Measurements from ENCODE around the gene MAPK14.
"Not testable (repeated sequence)": the region's sequence is repeated elsewhere in the genome, so short reads cannot be mapped to it uniquely, and the experiment has no call there.

Gene MAPK14

DNA sequence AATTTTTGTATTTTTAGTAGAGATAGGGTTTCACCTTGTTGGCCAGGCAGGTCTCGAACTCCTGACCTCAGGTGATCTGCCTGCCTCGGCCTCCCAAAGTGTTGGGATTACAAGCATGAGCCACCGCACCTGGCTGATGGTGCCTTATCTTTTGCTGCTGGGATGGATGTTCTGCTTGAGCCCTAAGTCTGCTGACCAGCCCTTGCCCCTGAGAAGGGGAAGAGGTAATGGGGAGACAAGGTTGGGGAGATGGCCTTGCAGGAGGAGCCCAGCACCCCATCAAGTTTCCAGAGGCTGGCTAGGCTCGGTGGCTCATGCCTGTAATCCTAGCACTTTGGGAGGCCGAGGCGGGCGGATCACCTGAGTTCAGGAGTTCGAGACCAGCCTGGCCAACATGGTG, 96.7 kb downstream of the MAPK14 start:
- DNase-seq = not testable (repeated sequence)

DNA sequence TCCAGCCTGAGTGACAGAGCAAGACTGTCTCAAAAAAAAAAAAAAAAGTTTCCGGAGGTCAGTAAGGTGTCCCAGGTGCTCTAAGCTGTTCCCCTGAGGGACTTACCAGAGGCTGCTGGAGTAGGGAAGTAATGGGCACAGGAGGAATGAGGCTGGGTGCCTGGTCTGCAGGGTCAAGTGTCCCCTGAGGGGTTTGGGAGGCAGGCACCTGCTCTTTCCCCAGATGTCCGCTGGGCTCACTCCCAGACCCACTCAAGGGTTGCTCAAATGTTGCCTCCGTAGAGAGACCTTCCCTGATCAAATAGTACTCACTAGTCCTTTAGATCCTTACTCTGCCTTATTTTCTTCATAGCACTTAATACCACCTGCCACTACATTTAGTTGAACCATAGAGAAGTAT, 97.3 kb downstream of the MAPK14 start:
- no peak for DNase-seq

DNA sequence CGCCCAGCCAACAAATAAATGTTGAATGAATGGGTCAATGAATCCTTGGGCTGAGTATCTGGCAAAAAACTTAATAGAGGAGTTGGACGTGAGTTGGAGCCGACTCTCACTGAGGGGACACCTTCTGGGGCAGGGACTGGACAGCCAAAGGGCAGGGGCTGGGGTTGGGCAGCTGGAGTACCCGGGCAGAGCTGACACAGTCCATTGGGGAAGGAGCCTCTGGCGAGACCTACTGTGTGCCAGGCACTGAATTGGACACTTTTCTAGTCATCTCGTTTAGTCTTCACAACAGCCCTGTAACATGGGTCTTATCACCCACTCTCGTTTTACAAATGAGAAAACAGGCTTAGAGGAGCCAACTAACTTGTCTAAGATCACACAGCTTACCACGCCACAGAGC, 98.0 kb downstream of the MAPK14 start:
- no peak for DNase-seq

DNA sequence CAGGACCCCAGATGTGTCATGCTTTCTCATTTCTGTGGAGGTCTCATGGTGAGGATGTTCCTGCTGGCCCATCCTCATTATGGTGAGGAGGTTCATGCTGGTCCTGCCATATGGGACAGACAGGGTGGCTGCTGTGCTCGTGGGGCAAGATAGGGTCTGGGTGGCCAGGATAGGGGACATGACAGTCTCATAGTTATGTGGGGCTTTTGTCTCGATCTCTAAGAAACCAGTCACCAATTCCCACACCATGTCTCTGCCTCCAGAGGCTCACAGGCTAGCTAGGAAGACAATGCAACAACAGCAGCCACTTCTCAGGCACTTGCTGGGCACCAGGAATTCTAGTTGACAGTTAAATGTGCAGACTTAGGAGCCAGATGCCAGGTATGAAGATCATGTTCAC, 98.5 kb downstream of the MAPK14 start:
- DNase-seq = no peak

DNA sequence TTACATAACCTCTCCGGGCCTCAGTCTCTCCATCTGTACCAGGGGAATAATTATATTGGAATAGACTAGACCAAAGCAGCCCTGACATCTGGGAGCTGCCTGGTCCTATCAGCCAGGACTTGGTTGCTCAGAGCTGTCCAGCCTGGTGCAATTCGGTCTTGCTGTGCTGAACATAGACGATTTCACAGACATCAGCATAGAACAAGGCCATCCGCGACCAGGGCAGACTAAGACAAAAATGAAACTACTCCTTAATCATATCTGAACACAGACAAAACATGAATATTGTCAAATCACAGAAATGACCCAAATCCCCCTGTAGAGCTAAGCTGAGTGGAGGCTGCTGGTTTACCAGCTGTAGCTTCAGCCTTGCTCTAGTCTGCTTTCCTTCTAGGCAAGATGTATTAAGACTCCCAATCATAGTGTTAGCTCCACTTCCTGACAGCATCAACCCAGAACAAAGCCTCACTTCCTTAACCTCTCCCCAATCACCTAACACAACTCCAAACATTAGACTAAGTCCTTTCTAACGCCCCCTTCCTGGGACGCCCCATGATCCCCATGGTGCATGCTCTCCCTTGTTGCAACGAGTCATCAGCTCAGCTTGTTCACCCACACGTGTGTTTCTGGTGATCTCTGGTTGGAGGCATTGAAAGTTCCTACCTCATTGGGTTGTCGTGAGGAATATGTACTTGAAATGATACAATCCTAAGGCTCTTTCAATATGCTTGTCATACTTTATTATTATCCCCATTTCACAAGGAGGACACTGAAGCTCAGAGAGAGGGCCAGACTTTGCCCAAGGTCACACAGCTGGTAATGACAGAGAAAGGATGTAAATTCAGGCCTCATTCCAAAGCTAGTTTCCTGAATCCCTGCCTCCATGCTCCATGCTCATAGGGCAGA, 99.2 kb downstream of the MAPK14 start:
- DNase-seq = peak; percentile 17

DNA sequence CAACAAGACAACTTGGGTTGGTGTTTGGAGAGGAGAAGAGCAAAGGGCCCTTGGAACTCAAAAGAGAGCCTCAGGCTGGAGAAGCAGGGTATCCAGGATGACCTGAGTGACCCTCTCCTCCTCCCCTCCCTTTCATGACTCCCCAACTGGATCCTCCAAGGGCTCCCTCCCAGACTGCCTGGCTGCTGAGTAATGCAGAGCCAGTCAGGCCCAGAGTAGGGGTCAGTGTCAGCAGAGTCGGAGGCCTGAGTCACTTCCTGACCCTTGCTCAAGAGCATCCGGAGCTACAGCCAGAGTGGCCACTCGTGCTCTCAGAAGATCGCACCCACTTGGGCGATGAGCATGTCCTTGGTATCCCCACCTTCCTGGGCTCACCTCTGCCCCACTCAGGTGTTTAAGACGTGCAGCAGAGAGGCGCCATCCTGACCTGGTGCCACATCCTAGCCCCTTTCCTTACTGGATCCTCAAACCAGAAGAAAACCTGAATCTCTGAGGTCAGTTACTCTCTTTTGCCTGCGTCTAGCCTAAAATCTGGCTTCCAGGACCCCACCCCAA, 99.9 kb downstream of the MAPK14 start:
- DNase-seq = peak; percentile 43

DNA sequence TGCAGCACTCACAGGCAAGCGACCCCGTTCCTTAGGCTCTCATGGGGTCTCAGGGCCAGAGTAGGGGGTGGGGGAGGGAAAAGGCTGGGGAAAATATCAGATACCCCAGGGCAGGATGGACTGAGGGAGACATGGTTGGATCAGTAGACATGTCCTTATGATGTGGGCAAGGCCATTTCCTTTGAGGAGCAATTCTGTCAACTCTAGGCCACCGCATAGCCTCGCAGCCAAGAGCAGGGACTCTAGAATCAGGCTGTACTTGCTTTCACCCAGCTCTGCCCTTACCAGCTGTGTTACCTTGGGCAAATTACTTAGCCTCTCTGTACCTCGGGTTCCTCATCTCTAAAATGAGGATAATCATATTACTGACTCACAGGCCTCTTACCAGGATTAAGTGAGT, 100.5 kb downstream of the MAPK14 start:
- DNase-seq = no peak

DNA sequence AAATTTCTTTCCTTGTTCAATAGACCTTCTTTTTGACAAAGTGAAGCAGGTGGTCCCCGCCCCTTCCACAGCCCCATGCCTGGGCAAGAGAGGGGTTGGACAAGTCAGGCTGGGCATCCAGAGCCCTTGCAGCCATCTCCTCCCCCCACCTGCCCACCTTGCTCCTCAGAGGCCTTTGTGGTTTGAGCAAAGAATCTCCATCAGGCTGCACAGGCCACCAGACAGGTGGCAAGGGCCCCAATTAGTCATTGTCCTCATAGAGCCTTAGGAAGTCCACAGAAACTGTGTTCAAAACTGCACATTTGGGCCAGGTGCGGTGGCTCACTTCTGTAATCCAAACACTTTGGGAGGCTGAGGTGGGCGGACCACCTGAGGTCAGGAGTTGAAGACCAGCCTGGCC, 101.2 kb downstream of the MAPK14 start:
- DNase-seq = no peak

DNA sequence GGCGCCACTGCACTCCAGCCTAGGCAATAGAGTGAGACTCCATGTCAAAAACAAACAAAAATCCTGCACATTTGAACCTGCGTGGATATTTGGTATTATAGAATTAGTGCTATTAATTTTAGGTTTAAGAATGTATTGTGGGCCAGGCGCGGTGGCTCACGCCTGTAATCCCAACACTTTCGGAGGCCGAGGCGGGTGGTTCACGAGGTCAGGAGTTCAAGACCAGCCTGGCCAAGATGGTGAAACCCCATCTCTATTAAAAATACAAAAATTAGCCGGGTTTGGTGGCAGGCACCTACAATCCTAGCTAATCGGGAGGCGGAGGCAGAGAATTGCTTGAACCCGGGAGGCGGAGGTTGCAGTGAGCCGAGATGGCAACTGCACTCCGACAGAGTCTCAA, 101.7 kb downstream of the MAPK14 start:
- not testable (repeated sequence) for DNase-seq

DNA sequence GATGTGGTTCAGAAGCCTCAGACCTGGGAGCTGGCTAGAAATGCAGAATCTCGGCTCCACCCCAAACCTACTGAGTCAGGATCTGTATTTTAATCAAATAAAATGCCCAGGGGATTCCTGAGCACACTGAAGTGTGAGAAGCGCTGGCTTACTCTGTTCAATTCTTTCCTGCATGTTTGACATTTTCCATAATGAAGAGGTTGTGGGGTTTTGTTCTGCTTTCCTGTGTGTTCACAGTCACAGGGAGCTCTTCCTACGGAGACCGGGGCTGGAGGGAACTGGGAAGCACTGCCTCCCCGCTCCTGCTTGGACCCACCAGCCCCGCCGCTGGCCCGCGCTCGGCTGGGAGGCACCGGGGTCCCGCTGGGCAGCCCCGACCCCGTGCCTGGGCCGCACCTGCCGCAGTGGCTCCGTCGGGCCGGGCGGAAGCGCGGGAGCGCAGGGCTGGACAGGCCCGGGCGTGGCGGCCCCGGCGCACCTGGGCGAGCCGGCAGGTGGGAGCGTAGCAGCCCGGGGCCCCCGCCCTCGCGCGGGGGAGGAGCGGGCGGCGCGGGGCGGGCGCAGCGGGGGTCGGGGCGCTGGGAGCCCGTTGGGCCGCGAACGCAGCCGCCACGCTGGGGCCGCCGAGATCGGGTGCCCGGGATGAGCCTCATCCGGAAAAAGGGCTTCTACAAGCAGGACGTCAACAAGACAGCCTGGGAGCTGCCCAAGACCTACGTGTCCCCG, 102.5 kb downstream of the MAPK14 start, which contains the start of gene MAPK13:
MAPK13 (plus strand) TSS at position 573 of the 726 bp plus-strand sequence; CDS start at position 643, 70 bp downstream.
- DNase-seq = no peak

DNA sequence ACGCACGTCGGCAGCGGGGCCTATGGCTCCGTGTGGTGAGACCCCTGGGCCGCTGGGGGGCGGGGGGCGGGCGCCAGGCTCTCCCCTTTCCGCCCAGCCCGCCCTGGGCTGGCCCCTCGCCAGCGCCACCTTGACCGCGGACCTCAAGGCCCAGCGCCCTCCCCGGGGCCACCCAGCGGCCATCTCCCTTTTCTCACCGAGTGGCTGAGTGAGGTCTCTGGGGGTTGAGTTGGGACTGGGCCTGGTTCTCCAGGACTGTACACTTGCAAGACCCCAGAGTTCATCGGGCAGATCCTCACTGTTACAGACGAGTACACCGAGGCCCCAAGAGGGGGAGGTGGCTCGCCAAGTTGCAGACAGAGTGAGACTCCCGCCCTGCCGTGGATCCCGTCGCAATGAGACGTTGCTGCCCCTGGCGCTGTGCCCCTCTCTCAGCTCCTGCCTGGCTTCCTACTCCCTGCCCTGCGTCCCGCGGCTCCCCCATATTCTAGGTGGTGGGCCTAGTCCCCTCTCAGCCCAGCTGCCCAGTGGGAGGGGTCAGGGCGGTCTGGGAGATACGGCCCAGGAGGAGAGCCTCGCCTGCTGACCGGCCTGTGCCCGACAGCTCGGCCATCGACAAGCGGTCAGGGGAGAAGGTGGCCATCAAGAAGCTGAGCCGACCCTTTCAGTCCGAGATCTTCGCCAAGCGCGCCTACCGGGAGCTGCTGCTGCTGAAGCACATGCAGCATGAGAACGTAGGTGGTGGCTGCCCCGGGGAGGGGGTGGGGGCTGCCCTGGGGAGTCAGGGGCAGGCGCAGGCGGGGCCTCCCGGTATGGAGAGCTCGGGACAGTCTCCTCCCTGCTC, 103.3 kb downstream of the MAPK14 start:
- DNase-seq = no peak

DNA sequence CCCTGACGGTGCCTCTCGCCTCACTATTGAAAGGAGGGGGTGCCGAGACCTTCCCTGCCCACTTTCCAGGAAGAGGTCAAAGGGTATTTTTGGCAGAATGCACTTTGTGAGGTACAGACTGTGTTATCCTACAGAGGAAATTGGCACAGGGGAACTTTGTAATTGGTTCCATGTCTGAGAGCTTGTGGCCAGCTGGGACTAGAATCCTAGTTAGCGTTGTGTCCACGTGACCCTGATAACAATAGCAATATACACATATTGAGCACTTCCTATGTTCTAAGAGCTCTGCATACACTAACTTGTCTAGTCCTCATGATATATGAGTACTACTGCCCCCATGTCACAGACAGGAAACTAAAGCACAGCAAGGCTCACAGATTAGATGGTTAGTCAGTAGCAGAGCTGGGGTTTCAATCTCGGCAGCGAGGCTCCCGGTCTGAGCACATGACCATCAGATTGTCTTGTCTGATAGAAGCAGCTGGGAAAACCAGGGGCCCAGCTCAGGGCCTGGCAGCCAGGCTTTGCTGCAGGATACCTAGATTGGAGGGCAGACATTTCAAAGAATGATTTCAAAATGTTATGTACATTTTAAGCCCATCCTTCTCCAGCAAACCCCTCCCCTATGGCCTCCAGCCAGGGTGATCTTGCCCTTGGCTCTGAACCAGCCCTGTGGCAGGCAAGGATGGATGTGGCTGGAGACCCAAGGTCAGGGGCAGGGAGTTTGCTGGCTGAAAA, 104.1 kb downstream of the MAPK14 start:
- DNase-seq = peak; percentile 59

DNA sequence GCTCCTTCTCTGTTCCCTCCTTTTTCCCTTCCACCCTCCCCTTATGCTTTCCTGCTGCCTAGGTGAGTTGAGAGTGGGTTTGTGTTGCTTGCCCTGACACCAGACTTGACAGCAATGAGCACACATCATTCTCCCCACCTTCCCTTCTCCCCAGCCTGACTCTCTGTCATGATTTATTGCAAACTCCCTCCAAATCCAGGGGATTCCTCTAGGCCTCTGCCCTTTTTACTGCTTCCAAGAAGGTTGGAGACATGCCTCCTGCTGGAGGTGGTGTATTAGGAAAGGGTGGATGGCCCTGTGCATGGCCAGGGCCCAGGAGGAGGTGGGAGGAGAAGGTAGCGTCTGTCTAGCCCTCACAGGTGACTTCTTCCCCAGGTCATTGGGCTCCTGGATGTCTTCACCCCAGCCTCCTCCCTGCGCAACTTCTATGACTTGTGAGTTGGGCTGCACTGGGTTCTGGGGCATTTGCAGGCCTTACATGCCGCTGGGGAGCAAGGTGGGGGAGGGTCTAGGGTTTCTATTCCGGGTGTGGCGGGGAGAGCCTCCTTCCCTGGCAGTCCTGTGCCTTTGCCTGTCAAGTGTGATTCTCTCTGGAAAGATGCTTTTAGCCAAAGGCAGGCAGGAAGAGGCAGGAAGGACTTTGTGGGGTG, 104.8 kb downstream of the MAPK14 start:
- no peak for DNase-seq

DNA sequence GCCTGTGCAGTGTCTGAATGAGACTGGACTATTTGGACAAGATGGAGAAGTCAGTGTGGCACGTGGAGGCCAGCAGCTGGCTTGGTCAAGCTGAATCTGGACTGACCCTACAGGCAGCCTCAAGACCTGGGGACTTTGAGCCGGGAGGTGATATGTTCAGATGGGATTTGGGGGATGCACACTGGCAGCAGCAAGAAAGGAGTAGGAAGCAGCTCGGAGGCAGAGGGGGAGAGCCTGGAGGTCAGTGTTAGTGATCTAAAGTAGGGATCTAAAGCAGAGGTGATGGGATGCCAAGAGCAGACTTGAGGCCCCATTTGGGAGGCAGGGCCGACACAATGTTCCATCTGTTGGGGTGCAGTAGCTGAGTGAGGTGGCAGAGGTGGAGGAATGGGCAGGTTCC, 105.5 kb downstream of the MAPK14 start:
- no peak for DNase-seq

DNA sequence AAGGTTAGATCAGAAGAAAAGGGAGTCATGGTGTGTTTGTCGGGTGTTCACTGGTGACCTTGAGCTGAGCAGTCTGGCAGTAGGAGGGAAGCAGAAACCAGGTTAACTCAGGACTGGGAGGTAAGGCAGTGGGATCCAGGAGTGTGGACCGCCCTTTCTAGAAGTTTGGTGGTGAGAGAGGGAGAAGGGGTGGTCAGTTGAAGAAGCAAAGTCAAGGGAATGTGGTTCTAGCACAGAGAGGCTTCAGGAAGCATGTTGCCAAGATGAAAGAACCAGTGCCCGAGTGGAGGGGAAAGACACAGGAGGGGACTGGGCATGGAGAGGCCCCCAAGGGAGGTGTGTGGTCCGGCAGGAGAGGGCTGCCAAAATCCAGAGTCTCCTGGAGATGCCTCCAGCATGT, 106.3 kb downstream of the MAPK14 start:
- DNase-seq = no peak

DNA sequence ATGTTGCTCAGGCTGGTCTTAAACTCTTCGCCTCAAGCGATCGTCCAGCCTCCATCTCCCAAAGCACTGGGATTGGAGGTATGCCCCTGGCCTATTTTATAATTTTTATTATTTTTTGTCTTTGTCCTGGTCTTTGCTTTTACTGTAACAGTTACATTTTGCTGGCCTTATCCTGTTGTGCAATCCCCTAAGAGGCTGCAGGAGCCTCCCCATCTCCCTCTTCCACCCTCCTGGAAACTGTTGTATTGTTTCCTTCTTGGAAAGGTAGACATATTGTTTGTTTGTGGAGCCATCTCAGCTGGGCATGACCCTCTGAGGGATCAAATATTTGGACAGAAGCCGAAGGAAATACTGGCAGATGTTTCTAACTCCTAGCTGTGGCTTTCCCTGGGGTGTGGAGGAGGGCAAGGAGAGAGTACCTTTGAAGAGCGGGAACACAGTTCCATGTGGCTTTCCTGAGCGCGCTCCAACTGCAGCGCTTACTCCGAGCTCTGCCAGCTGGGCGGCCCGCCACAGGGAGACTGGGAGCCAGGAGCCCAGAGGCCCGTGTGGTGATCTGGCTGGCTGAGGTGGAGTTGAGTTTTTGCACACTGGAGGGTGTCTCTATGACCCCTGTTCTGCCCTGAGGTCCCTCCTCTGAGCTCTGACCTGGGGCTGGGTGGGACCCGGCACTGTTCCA, 107.6 kb downstream of the MAPK14 start:
- no peak for DNase-seq

DNA sequence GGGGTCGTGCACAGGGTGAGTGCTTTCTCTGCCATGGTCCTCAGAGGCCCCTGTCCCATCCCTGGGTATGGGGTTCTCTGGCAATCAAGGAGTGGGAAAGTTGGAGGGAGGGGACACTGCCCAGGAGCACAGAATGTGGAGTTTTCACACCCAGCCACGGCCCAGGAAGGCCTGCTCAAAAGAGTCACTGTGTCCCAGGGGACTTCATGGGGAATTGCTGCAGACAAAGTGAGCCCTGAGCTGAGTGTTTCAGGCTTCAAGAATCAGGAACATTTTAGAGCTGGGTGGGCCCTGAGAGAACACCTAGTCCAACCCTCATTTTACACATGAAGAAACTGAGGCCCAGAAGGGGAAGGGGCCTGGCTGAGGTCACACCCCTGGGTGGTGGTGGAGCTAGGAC, 108.4 kb downstream of the MAPK14 start:
- no peak for DNase-seq

DNA sequence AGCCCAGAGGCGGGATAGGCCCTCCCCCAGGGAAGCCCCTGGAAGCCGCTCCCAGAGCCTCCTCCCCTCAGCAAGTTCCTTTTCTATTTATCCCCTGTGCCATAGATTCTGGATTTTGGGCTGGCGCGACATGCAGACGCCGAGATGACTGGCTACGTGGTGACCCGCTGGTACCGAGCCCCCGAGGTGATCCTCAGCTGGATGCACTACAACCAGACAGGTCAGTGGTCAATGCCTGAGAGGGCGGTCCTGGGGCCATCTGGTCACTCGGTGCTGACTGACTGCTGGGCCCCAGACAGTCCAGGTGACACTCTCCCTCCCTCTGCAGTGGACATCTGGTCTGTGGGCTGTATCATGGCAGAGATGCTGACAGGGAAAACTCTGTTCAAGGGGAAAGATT, 108.9 kb downstream of the MAPK14 start:
- DNase-seq = no peak

DNA sequence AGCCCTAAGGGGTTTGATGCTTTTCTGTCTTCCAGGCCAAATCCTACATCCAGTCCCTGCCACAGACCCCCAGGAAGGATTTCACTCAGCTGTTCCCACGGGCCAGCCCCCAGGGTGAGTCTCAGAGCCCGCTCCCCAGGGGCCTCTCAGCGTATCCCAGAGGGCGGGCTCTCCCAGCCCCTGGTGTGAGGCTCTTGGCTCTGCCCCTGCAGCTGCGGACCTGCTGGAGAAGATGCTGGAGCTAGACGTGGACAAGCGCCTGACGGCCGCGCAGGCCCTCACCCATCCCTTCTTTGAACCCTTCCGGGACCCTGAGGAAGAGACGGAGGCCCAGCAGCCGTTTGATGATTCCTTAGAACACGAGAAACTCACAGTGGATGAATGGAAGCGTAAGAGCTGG, 111.1 kb downstream of the MAPK14 start:
- DNase-seq = no peak

DNA sequence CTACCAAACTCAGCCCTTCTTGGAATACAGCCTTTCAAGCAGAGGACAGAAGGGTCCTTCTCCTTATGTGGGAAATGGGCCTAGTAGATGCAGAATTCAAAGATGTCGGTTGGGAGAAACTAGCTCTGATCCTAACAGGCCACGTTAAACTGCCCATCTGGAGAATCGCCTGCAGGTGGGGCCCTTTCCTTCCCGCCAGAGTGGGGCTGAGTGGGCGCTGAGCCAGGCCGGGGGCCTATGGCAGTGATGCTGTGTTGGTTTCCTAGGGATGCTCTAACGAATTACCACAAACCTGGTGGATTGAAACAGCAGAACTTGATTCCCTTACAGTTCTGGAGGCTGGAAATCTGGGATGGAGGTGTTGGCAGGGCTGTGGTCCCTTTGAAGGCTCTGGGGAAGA, 111.8 kb downstream of the MAPK14 start:
- DNase-seq = no peak
